Activated naive CD4-positive, alpha-beta T cell treated with anti-CD3 and anti-CD28 coated beads for 36 hours (primary cell): ENCODE measurements around the gene ISY1. TPM values are rescaled to one million over a fixed set of nuclear protein-coding genes. Genes with fewer than 3 reads are reported as not detected.
A peak's percentile ranks its signal among the peaks of the same experiment; 100 is the strongest.
"Not testable (repeated sequence)": the region's sequence is repeated elsewhere in the genome, so short reads cannot be mapped to it uniquely, and the experiment has no call there.

ENCODE experiments used
- CTCF ChIA-PET: fragments of 350-600 bp; sonication (Branson Sonifier 250); formaldehyde crosslinking; loops from one replicate; lab custom pipeline; 2021; ENCODE audit warnings: antibody characterized with exemption; lab: Charles Lee
- DNase-seq: peaks from one replicate; pipeline ENCODE4 v3.0.0-alpha.2; 2020
- H3K27ac Mint-ChIP-seq: one replicate; pipeline ENCODE4 v1.8.0; 2021; ENCODE audit warnings: mild to moderate bottlenecking, mixed read lengths
- H3K27me3 Mint-ChIP-seq: one replicate; pipeline ENCODE4 v1.8.0; 2021; ENCODE audit warnings: low read depth, mixed read lengths
- H3K36me3 Mint-ChIP-seq: one replicate; pipeline ENCODE4 v1.8.0; 2021; ENCODE audit warnings: low read depth, mixed read lengths
- H3K4me1 Mint-ChIP-seq: one replicate; pipeline ENCODE4 v1.8.0; 2021; ENCODE audit warnings: low read depth, mixed read lengths
- H3K4me3 Mint-ChIP-seq: one replicate; pipeline ENCODE4 v1.8.0; 2021; ENCODE audit warnings: mild to moderate bottlenecking, moderate library complexity, mixed read lengths
- H3K9me3 Mint-ChIP-seq: one replicate; pipeline ENCODE4 v1.8.0; 2021; ENCODE audit warnings: mixed read lengths
- intact Hi-C: fragments of 100-400 bp; cut with micrococcal nuclease; formaldehyde crosslinking; loops from one replicate; pipeline ENCODE4 v1.15.1; 2023
- total RNA-seq, 2 experiments: library from RNA; stranded (reverse); gene quantifications; one replicate each; pipeline ENCODE4 v1.2.3, GENCODE V29; 2021

ISY1 gene
- total RNA-seq, 2 experiments from 2014 or later: 56.8 to 65.4 TPM

DNA sequence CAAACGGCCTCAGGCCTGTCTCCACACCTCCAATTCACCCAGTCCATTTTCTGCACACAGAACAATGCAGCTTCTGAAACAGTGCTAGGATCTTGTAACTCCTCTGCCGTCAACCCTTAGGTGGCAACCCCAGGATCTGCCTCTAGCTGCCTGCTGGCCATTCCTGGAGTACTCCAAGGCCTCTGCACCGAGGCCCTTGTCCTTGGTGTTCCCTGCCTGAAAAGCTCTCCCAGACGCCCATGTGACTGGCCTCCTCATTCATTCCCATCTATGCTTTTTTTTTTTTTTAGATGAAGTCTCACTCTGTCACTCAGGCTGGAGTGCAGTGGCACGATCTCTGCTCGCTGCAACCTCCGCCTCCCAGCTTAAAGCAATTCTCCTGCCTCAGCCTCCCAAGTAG lies 57.6 kb downstream of the ISY1 start:
- DNase-seq: no peak
- Mint-ChIP-seq H3K9me3 (no peaks in the 10 kb centered on the region), H3K36me3 (peaks cover 24% of the 10 kb centered on the region), H3K4me3 (no peak overlapping the region), H3K4me1 (peaks cover 83% of the 10 kb centered on the region), H3K27me3 (no peaks in the 10 kb centered on the region), H3K27ac (peak overlapping the region; percentile 65)
- intact Hi-C loops: no loop called here
- CTCF ChIA-PET: interaction anchor here (0.9 to 3.5 kb wide), 4 partner anchors 39 to 213 kb away, joined by 3 to 20 read pairs (median 4); a partner anchor contains a TSS

DNA sequence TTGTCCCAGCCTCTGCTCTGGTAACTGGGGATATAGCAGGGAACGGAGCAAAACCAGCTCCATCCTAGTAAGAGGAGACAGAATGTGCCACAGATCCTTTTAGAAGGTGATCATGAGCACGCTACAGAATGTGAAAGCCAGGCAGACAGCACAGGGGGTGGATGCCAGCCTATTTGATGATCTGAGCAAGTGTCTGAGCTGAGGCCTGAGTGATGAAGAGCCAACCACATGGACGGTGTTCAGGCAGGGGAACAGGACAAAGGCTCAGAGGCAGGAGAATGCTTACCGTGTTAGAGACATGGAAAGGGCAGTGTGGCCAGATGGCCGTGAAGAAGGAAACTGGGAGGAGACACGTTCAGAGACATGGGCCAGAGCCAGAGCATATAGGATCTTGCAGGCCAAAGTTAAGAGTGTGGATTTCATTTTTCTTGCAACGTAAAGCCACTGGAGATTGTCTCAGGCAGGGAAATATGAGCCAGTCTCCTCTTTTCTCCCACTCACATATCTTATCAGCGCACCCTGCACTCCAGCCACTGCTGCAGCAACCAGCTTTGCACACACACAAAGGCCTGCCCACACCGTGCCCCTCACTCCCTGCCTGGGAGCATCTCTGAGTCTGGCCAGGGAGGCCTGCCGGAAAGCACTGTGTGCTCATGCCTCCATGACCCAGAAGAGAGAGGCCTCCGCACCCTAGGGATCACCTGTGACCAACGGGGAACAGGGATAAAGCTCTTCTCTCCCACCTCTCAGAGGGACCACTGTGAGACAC lies 59.3 kb downstream of the ISY1 start:
- Mint-ChIP-seq H3K36me3 (peaks cover 24% of the 10 kb centered on the region), H3K27me3 (no peaks in the 10 kb centered on the region), H3K4me3 (no peak overlapping the region), H3K9me3 (no peaks in the 10 kb centered on the region), H3K4me1 (peaks cover 82% of the 10 kb centered on the region), H3K27ac (peak overlapping the region; percentile 43)
- CTCF ChIA-PET: interaction anchor here (0.6 to 3.5 kb wide), 7 partner anchors 17 to 132 kb away, joined by 3 to 20 read pairs (median 4); no protein-coding TSS in a partner anchor
- no peak for DNase-seq
- intact Hi-C loops: no loop called here

DNA sequence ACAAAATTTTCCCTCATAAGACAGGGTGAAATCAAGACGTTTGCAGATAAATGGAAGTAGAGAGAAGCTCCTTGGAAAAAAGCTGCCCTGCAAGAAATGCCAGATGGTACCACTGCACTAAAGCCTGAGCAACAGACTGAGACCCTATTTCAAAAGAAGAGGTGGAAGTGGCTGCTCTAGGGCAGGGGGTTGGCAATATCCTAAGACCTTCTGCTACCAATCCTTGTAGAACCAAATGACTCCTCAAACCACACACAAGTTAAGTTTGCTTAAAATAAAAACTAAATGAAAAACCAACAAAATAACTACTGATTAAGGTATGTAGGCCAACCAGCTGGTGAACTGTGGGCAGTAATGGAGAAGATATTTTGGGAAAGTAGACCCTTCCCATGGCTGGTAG lies 60.6 kb downstream of the ISY1 start:
- H3K9me3 Mint-ChIP-seq: no peaks in the 10 kb centered on the region
- H3K27ac Mint-ChIP-seq: peak overlapping the region; percentile 80
- peaks cover 78% of the 10 kb centered on the region for H3K4me1 Mint-ChIP-seq
- H3K36me3 Mint-ChIP-seq: peaks cover 28% of the 10 kb centered on the region
- intact Hi-C loops: no loop called here
- no peak for DNase-seq
- no peaks in the 10 kb centered on the region for H3K27me3 Mint-ChIP-seq
- H3K4me3 Mint-ChIP-seq: no peak overlapping the region
- CTCF ChIA-PET: interaction anchor here (1.1 to 3.5 kb wide), 7 partner anchors 14 to 146 kb away, joined by 3 to 20 read pairs (median 4); no protein-coding TSS in a partner anchor

DNA sequence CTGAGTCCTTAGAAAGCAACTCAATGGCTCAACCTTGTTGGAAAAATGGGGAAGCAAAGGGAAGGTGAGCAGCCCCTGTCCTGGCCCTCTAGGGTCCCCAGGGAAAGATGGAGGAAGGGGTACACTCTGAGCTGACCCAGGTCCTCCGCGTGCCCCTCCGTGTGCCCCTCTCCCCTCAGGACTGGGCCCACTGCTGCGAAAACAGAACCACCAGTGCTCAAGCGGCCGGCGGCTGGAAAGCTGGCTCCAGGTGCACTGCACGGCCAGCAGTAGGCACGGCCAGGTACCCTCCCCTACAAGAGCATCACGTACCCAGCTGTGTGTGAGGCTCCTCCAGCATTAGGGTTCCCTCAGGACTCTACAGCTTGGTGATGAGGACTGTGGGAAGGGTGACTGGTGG lies 65.6 kb downstream of the ISY1 start:
- CTCF ChIA-PET: interaction anchor here (1.4 kb wide), 1 partner anchor 42 kb away, joined by 8 read pairs; no protein-coding TSS in a partner anchor
- Mint-ChIP-seq H3K4me1 (peaks cover 32% of the 10 kb centered on the region), H3K27ac (no peak overlapping the region), H3K4me3 (no peak overlapping the region), H3K9me3 (no peaks in the 10 kb centered on the region), H3K36me3 (peaks cover 25% of the 10 kb centered on the region), H3K27me3 (no peaks in the 10 kb centered on the region)
- intact Hi-C loops: no loop called here
- no peak for DNase-seq

DNA sequence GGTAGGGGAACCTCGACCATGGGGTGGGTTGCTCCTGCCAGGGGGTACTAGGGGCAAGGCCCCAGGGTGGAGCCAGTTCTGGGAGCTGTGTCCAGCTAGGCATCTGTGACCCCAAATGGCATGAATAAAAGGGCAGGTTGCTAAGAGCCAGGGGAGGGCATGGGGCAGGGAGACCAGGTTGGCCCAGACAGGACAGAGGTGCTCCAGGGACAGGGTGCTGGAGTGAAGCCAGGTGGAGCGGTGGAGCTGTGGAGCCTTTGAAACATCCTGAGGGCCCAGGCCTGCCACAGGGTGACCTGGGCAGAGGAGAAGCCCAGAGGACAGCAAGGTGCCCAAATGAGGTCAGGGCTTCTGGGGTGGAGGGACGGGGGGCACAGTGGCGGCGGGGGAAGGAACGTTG lies 72.6 kb downstream of the ISY1 start:
- CTCF ChIA-PET, H3K27ac Mint-ChIP-seq, DNase-seq, H3K27me3 Mint-ChIP-seq, intact Hi-C loops, H3K4me1 Mint-ChIP-seq, H3K36me3 Mint-ChIP-seq, H3K4me3 Mint-ChIP-seq, H3K9me3 Mint-ChIP-seq: not testable (repeated sequence)

DNA sequence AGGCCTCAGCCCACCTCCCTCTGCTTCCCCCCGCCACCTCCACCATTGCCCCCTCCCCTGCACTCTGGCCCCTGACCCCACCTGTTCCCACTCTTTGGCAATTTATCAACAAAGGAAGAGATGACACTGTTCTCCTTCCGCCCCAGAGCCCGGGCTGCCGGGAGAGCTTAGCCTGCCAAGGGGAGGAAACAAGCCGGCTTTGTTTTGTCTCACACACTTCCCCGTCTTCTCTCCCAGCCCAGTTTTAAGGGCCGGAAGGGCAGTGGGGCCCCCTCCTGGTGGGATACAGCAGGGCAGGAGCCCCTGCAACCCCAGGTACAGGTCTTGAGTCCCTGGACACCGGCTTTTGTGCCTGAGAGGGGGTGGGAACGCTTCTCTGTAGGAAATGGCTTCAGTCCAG lies 73.0 kb downstream of the ISY1 start:
- CTCF ChIA-PET: interaction anchor here (2.1 kb wide), 1 partner anchor 117 kb away, joined by 6 read pairs; no protein-coding TSS in a partner anchor
- H3K4me3 Mint-ChIP-seq, H3K27me3 Mint-ChIP-seq, H3K36me3 Mint-ChIP-seq, H3K27ac Mint-ChIP-seq, H3K9me3 Mint-ChIP-seq, H3K4me1 Mint-ChIP-seq, intact Hi-C loops: not testable (repeated sequence)
- peak; percentile 43 for DNase-seq

DNA sequence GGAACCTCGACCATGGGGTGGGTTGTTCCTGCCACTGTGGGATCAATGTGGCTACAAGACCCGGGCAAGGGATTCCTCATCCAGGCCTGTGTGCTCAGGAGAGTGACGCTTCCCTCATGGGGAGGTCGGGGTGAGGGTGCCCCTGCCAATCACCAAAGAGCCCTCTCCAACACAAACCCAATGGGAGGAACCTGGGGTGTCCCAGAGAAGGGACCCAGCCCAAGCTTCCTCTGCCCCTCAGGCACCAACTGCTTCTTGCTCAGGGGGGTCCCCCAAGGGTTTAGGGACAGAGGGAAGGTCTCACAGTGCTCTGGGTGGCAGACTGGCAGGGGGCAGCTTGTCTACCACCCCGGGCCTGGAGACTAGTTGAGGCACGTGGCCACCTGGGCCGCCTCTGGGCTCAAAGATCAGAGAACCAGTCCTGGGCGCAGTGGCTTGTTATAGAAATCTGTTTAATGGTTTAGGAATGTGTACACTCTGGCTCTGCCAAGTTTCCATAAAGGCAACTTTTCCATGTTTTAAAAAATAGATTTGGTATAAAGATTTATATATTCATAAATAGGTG lies 73.6 kb downstream of the ISY1 start:
- no peak for DNase-seq
- H3K4me3 Mint-ChIP-seq: no peak overlapping the region
- intact Hi-C loops: no loop called here
- H3K9me3 Mint-ChIP-seq: no peaks in the 10 kb centered on the region
- H3K36me3 Mint-ChIP-seq: peaks cover 2% of the 10 kb centered on the region
- no peak overlapping the region for H3K27ac Mint-ChIP-seq
- H3K27me3 Mint-ChIP-seq: no peaks in the 10 kb centered on the region
- CTCF ChIA-PET: interaction anchor here (2.1 kb wide), 1 partner anchor 117 kb away, joined by 6 read pairs; no protein-coding TSS in a partner anchor
- H3K4me1 Mint-ChIP-seq: peaks cover 3% of the 10 kb centered on the region

DNA sequence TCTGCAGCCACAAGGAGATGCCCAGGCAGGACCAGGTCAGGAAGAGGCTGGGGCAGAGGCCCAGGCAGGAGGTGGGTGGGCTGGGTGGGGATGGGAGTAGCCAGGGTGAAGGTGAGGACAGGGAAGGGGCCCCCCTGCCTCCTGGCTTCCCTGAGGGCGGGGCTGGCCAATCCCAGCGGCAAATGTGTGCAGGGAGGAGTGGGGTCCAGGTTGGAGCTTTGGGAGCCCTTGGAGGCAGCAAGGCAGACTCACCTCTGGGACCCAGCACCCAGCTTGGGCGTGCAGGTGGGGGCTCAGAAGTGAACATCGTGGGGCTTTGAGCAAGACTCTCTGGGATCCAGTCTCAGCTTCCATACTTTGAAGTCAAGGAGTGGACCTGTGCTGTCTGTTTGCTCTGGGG lies 75.0 kb downstream of the ISY1 start:
- CTCF ChIA-PET: interaction anchor here (0.5 to 4.0 kb wide), 5 partner anchors 8 to 159 kb away, joined by 3 to 12 read pairs (median 5); no protein-coding TSS in a partner anchor
- H3K36me3 Mint-ChIP-seq: no peaks in the 10 kb centered on the region

DNA sequence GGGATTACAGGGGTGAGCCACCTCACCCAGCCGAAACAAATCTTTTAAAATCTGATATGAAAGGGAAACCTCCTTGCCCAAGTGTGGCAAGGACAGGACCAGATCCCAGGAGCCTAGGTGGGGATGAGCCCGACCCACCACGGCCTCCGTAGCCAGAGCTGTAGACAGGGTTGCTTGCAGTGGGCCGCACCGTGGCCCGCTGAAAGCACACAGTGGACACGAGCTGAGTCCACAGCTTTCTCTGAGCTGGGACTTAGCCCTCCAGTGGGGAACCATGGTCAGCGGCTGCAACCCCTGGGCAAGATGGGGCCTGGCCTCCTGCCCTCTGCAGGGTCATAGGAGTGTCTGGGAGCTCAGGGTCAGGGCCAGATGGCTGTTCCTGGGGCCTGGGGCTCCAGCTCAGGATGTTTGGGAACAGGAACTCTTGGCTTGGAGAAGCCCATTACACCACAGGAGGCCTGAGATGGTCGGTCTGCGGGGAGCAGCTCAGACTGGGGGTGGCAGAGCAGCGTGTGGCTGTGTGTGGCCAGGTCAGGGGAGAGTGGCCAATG lies 75.6 kb downstream of the ISY1 start:
- H3K27ac Mint-ChIP-seq: peak overlapping the region; percentile 53
- DNase-seq: no peak
- intact Hi-C loops: no loop called here

More for the DNA sequence above, 75.0 kb downstream of the ISY1 start:
- Mint-ChIP-seq H3K4me3 (peak overlapping the region; percentile 18), H3K9me3 (no peaks in the 10 kb centered on the region), H3K4me1 (peaks cover 8% of the 10 kb centered on the region), H3K27ac (peak overlapping the region; percentile 53), H3K27me3 (no peaks in the 10 kb centered on the region)
- no peak for DNase-seq
- intact Hi-C loops: no loop called here

DNA sequence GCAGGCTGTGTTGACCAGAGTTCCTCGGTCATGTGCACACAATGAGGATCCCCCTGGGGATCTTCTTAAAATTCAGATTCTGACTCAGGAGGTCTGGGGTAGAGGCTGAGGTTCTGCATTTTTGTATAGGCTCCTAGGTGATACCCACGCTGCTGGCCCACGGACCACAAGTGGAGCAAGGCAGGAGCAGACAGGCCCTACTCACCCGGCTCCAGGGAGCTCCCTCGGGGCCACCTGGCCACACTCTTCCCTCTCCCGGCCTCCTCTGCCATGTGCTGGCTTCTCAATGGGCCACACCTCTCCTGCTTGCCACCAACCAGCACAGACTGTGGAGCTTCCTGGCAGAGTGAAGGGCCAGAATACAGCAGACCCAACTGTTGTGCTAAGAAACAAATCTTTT lies 76.4 kb downstream of the ISY1 start:
- no peak overlapping the region for H3K27ac Mint-ChIP-seq
- no peaks in the 10 kb centered on the region for H3K36me3 Mint-ChIP-seq

More for the DNA sequence above, 75.6 kb downstream of the ISY1 start:
- no peaks in the 10 kb centered on the region for H3K9me3 Mint-ChIP-seq
- CTCF ChIA-PET: interaction anchor here (0.5 to 4.0 kb wide), 4 partner anchors 9 to 160 kb away, joined by 3 to 12 read pairs (median 4); no protein-coding TSS in a partner anchor
- no peaks in the 10 kb centered on the region for H3K36me3 Mint-ChIP-seq
- peaks cover 8% of the 10 kb centered on the region for H3K4me1 Mint-ChIP-seq
- H3K27me3 Mint-ChIP-seq: no peaks in the 10 kb centered on the region
- H3K4me3 Mint-ChIP-seq: peak overlapping the region; percentile 18

DNA sequence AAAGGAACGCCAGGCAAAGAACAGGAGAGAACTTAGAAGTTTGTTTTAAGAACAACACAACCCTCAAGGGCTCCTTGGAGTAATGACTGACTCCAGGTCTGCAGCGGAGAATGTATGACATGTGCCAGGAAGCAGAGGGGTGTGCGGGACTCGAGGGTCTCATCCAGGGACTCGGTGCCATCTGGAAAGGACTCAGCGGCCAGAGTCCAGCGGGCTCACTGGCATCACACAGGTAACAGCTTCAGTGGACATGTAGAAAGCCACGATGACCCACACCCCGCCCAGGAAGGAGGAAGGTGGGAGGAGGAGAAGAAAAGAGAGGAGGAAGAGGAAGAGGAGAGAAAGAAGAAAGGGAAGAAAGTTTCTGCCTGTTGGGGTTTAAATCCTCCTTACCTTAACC lies 78.8 kb downstream of the ISY1 start:
- peaks cover 8% of the 10 kb centered on the region for H3K4me1 Mint-ChIP-seq
- no peak for DNase-seq
- intact Hi-C loops: no loop called here
- H3K27me3 Mint-ChIP-seq: no peaks in the 10 kb centered on the region
- CTCF ChIA-PET: no interaction called here
- no peak overlapping the region for H3K4me3 Mint-ChIP-seq
- no peaks in the 10 kb centered on the region for H3K9me3 Mint-ChIP-seq
- no peaks in the 10 kb centered on the region for H3K36me3 Mint-ChIP-seq
- no peak overlapping the region for H3K27ac Mint-ChIP-seq

More for the DNA sequence above, 76.4 kb downstream of the ISY1 start:
- no peak for DNase-seq
- CTCF ChIA-PET: interaction anchor here (1.3 to 4.0 kb wide), 2 partner anchors 16 to 31 kb away, joined by 3 to 12 read pairs; no protein-coding TSS in a partner anchor
- Mint-ChIP-seq H3K4me3 (no peak overlapping the region), H3K4me1 (peaks cover 8% of the 10 kb centered on the region), H3K9me3 (no peaks in the 10 kb centered on the region), H3K27me3 (no peaks in the 10 kb centered on the region)
- intact Hi-C loops: no loop called here

DNA sequence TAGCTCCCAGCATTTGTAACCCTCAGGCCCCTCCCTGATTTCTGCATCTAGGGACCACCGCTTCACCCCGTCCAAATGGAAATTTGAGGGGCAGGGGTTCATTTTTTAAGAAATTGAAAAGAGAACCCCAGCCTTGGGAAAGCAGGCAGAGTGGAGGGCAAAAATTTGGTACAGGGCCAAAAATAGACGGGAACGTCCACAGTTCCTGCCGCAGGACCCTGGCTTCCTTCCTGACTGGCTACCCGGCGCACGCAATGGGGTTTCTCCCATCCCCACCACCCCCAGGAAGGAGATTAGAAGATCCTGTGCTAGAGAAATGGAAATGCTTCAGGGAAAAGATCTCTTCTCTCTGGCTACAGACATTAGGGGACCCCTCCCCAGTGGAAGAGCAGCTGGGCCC lies 79.4 kb downstream of the ISY1 start:
- DNase-seq: no peak
- H3K4me3 Mint-ChIP-seq: no peak overlapping the region
- intact Hi-C loops: no loop called here
- no peaks in the 10 kb centered on the region for H3K36me3 Mint-ChIP-seq
- CTCF ChIA-PET: interaction anchor here (1.2 to 1.5 kb wide), 2 partner anchors 28 to 34 kb away, joined by 3 to 6 read pairs; no protein-coding TSS in a partner anchor
- H3K4me1 Mint-ChIP-seq: peaks cover 8% of the 10 kb centered on the region
- H3K9me3 Mint-ChIP-seq: no peaks in the 10 kb centered on the region
- H3K27ac Mint-ChIP-seq: no peak overlapping the region
- no peaks in the 10 kb centered on the region for H3K27me3 Mint-ChIP-seq
